ENCODE data around the gene HOXB9. TPM values are rescaled to one million over a fixed set of nuclear protein-coding genes. Genes with fewer than 3 reads are reported as not detected.

The HOXB9 gene
- total RNA-seq, 6 experiments from 2014 or later: not detected

GRCh38 chr17:48644910-48645557, 18.9 kb upstream of the HOXB9 start:
- TF ChIP-seq, protein P1, sequence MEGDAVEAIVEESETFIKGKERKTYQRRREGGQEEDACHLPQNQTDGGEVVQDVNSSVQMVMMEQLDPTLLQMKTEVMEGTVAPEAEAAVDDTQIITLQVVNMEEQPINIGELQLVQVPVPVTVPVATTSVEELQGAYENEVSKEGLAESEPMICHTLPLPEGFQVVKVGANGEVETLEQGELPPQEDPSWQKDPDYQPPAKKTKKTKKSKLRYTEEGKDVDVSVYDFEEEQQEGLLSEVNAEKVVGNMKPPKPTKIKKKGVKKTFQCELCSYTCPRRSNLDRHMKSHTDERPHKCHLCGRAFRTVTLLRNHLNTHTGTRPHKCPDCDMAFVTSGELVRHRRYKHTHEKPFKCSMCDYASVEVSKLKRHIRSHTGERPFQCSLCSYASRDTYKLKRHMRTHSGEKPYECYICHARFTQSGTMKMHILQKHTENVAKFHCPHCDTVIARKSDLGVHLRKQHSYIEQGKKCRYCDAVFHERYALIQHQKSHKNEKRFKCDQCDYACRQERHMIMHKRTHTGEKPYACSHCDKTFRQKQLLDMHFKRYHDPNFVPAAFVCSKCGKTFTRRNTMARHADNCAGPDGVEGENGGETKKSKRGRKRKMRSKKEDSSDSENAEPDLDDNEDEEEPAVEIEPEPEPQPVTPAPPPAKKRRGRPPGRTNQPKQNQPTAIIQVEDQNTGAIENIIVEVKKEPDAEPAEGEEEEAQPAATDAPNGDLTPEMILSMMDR (IDR thresholded peaks at IDR 0.05): no peak
- no peaks in the 10 kb centered on the region for H3K9me3 Mint-ChIP-seq
- peaks cover 6% of the 10 kb centered on the region; the same call in 1 of the 2 replicates for H3K4me1 Mint-ChIP-seq (ENCODE audit: low read depth)
- H3K27ac Mint-ChIP-seq: no peak overlapping the region
- H3K27me3 Mint-ChIP-seq (ENCODE audit: insufficient read depth): peaks cover 79% of the 10 kb centered on the region
- no peak for DNase-seq
- no peak overlapping the region for H3K4me3 Mint-ChIP-seq
- no peaks in the 10 kb centered on the region for H3K36me3 Mint-ChIP-seq (ENCODE audit: low read depth)

GRCh38 chr17:48644159-48644558, 18.0 kb upstream of the HOXB9 start:
- H3K27ac Mint-ChIP-seq: no peak overlapping the region
- DNase-seq: no peak
- no peak overlapping the region for H3K4me3 Mint-ChIP-seq
- peaks cover 82% of the 10 kb centered on the region for H3K27me3 Mint-ChIP-seq (ENCODE audit: insufficient read depth)
- H3K36me3 Mint-ChIP-seq (ENCODE audit: low read depth): no peaks in the 10 kb centered on the region
- TF ChIP-seq, protein P1 (IDR thresholded peaks at IDR 0.05): no peak
- H3K9me3 Mint-ChIP-seq: no peaks in the 10 kb centered on the region
- H3K4me1 Mint-ChIP-seq (ENCODE audit: low read depth): peaks cover 6% of the 10 kb centered on the region; the same call in 1 of the 2 replicates

DNA sequence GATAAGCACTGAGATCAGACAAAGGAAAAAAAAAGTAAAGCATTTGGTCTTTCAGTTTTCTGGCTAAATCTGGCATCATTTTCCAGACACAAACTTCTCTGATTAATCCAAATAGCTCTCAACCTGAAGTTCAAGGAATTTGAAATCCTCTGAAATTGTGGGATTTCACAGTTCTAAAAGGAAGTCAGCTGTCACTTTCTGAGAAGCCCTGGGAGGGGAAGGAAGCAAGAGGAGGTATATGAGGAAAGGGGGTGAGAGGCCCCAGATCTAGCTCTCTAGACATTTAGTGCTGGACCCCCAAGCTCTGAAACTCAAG, 17.5 kb upstream of the HOXB9 start:
- peaks cover 6% of the 10 kb centered on the region; the same call in 1 of the 2 replicates for H3K4me1 Mint-ChIP-seq (ENCODE audit: low read depth)
- peaks cover 87% of the 10 kb centered on the region for H3K27me3 Mint-ChIP-seq (ENCODE audit: insufficient read depth)
- no peak overlapping the region for H3K27ac Mint-ChIP-seq
- H3K4me3 Mint-ChIP-seq: no peak overlapping the region
- H3K9me3 Mint-ChIP-seq: no peaks in the 10 kb centered on the region
- DNase-seq: no peak
- TF ChIP-seq, protein P1 (IDR thresholded peaks at IDR 0.05): no peak
- no peaks in the 10 kb centered on the region for H3K36me3 Mint-ChIP-seq (ENCODE audit: low read depth)

DNA sequence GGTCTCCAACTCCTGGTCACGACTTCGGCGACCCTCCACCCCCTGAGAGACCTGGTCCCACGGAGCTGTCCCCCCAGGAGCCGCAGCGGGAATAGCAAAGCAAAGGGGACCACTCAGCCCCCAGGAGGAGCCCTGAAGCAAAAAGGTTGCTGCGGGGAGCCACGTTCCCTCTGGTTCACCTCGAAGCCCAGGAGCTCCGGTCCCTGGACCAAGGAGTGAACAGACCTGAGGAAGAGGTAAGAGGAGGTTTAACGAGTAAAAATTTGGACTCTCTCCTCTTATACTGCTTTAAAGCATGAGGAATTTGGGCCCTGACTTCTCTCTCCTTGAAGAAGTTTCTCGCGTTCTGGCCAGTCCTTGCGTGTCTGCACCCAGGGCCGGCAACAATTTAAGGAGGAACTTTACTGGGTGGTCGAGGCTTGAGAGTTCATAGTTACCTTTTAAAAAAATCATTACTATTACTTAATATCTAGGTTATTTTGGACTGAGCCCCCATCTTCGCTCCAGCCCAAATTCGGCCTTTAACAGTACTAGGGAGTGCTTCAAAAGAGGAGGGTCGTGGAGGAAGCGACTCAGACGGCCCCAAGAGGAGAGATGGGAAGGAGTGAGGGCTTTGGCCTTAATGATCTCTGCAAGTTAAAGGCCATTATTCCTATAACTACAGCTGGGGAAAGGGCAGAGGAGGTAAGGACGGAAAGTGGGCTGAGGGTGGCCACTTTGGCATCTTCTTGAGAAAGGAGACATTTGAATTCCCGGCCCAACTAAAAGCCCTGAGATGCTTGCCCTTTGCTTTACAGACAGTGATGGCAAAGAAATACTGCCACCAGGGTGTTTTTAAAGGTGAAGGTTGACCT, 16.9 kb upstream of the HOXB9 start:
- TF ChIP-seq, protein P1 (IDR thresholded peaks at IDR 0.05): no peak
- H3K27ac Mint-ChIP-seq: no peak overlapping the region
- no peak for DNase-seq
- H3K36me3 Mint-ChIP-seq (ENCODE audit: low read depth): no peaks in the 10 kb centered on the region
- peaks cover 85% of the 10 kb centered on the region for H3K27me3 Mint-ChIP-seq (ENCODE audit: insufficient read depth)
- peaks cover 10% of the 10 kb centered on the region for H3K4me1 Mint-ChIP-seq (ENCODE audit: low read depth)
- H3K9me3 Mint-ChIP-seq: no peaks in the 10 kb centered on the region
- H3K4me3 Mint-ChIP-seq: no peak overlapping the region

- TF ChIP-seq, protein P1 (IDR thresholded peaks at IDR 0.05): no peak
- peaks cover 87% of the 10 kb centered on the region for H3K27me3 Mint-ChIP-seq (ENCODE audit: insufficient read depth)
- no peak overlapping the region for H3K27ac Mint-ChIP-seq
- peaks cover 15% of the 10 kb centered on the region for H3K4me1 Mint-ChIP-seq (ENCODE audit: low read depth)
- DNase-seq: no peak
- H3K4me3 Mint-ChIP-seq: no peak overlapping the region
- no peaks in the 10 kb centered on the region for H3K36me3 Mint-ChIP-seq (ENCODE audit: low read depth)
- H3K9me3 Mint-ChIP-seq: no peaks in the 10 kb centered on the region
These were observed 16.1 kb upstream of the HOXB9 start for GRCh38 chr17:48642059-48642842.
